Measurements from ENCODE around the gene DNAAF1.
"Not testable (repeated sequence)": the region's sequence is repeated elsewhere in the genome, so short reads cannot be mapped to it uniquely, and the experiment has no call there.

Gene DNAAF1

DNA sequence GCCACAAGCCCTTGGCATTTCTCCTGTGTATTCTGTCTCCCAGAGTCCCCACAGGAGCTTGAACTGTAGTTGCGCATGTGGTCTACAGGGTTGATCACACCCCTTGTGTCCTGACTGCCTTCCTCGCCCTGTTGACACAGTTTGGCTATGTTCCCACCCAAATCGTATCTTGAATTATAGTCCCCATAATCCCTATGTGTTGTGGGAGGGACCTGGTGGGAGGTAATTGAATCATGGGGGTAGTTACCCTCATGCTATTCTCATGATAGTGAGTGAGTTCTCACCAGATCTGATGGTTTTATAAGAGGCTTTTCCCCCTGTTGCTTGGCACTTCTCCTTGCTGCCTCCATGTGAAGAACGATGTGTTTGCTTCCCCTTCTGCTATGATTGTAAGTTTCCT lies 67.0 kb downstream of the DNAAF1 start:
- DNase-seq (ENCODE audit: low read depth) = no peak

DNA sequence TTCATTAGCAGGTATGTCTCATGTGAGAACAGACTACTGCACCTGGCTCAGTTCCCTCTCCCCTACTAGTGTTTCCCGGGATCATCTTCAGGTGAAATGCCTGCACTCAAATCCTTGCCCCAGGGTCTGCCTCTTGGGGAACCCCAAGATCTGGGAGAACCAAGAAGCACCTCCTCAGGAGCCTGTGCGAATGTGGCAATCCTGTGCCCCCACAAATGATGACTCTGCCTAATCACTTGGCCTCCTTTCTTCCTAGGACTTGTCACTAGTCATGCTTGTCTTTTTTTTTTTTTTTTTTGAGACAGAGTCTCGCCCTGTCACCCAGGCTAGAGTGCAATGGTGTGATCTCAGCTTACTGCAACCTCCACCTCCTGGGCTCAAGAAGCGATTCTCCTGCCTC lies 67.5 kb downstream of the DNAAF1 start:
- DNase-seq (ENCODE audit: low read depth) = no peak

DNA sequence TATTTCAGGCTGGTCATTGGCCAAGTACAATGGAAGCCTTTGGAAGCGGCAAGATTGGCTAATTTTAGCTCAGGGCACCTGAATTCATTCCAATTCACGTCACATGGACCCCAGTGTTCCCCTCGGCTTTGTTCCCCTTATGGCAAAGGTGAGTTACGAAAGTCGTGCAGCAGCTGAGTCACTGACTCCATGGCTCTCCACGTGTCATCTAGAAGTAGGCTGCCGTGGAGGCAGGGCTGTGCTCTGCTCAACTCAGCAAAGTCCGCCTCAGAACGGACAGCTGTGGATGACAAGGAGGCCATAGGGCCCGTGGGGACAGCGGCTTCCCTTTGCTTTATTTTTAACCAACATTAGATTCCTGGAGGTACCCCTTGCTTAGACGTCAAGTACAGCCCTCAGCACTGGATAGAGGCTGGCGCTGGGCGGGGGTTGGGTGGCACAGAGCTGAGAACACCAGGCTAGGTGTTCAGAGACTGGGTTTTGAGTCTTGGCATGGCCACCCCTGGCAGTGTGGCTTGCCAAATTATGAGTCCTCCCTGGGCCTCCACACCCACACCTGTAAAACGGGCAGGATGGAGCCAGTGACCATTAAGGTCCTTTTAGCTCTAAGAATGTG lies 69.5 kb downstream of the DNAAF1 start:
- no peak for DNase-seq (ENCODE audit: low read depth)

DNA sequence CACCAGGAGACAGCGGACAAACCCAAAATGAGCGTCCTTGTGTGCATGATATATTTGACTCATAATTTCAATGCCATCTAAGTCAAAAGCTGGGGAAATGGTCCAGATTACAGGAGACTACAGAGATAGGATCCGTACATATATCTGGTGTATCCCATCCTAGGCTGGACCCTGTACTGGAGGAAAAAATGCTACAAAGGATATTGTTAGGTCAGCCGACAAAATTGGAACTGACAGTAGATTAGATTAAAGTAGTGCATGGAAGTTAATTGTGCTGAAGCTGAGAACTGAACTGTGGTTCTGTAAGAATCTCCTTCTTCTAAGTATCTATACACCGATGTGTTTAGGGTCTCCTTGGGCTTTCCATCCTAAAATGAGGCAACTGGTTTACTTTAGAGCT lies 70.4 kb downstream of the DNAAF1 start:
- no peak for DNase-seq (ENCODE audit: low read depth)

DNA sequence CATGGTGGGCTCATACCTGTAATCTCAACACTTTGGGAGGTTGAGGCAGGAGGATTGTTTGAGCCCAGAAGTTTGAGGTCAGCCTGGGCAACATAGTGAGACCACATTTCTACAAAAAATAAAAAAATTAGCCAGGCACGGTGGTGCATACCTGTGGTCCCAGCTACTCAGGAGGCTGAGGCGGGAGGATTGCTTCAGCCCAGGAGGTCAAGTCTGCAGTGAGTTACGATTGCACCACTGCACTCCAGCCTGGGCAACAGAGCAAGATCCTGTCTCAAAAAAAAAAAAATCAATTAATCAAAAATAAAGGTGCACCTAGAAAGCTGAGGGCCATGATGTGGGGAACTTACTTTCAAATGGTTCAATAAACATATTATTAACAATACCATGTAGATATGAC lies 71.0 kb downstream of the DNAAF1 start:
- not testable (repeated sequence) for DNase-seq (ENCODE audit: low read depth)

DNA sequence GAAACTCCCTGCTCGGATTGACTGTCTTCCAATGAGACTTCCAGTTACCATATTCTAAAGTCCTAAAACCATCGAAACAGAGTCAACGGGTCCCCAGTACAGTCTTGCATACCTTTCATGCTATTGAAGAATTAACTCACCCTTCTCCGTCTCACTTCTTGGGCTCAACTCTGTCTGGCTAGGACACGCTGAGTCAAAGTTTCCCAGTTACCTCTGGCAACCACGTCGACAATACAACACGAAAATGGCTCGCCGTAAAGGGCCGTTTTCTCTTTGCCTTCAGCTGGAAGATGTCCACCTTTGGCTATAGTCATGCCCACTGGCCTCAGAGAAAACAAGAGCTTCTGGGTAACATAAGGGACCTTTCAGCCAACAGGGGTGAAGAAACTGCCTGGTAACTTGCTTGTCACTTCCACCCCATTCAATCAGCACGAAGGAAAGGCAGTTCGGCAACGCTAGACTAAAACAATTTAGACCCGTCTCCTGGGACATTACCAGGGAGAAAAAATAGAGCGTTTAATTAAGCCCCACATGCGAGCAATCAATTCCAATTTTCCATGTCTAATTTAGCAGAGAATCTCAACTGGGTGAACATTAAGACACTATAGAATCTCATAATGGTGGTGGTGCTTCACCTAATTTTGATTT lies 73.2 kb downstream of the DNAAF1 start:
- no peak for DNase-seq (ENCODE audit: low read depth)

DNA sequence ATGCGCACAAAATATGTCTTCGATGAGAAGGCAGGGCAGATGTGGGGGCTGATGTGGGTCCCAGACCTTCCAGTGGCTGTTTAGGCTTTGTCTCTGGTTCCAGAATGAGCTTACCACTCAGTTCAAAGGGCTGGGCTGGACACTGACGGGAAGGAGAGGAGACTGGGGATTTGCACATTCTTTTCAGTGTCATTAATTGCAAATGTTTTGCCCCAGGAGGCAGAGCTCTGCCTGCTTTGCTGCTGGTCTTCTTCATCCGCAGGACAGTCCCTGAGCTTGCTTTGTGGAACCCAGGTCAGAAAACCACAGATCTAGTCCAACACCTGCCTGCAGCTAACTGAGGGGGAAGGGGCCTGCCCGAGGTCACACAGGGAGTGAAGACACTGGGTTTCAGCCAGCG lies 73.8 kb downstream of the DNAAF1 start:
- no peak for DNase-seq (ENCODE audit: low read depth)

DNA sequence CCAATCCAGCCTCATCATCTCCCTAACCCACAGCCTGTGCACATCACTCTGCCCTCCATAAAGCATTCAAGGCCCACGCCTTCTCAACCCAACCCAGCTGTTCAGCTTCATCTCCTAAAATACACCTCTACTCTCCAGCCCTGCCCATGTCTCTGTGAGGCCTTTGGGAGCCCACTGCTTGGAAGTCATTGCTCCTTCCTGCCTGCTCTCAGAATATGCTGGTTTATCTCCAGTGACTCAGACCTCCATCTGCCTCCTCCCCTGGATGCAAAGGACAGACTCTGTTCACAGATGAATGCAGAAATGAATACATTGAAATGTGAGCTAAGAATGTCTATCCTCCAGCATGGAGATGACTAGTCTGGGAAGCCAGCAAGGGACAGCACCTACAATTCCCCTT lies 75.7 kb downstream of the DNAAF1 start:
- no peak for DNase-seq (ENCODE audit: low read depth)

DNA sequence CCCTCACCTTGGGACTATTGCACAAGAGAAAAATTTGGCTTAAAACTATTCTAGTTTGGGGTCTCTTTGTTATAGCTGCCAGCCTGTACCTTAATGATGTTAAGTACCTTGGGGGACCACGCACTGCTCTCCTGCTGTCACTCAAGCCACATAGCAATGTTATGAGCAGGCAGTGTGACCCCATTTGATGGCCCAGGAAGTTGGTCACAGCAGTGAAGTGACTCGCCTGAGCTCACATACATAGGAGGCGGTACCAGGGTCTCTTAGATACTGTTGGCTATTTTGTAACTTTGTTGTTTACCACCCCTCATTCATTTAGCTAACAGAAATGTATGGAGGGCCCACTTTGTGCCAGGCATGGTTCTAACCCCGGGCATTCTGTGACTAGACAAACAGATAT lies 78.3 kb downstream of the DNAAF1 start:
- no peak for DNase-seq (ENCODE audit: low read depth)

DNA sequence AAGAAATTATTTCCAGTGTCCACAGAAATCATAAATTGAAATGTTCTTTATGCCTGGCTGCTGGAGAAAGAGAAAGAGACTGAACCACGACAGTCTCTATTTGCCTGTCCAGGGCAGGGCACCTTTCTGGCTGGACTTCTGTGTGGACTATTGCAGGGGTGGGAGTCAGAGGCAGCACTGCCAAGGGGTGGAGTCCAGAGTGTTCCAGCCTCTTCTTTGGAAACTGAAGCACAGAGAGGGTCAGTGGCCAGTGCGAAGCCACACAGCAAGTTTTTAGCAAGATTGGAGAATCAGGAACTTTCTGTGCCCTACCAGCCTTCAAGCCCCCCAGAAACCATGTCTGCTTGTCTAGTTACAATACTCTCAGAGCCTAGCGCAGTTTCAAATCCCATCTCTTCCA lies 79.4 kb downstream of the DNAAF1 start:
- DNase-seq (ENCODE audit: low read depth) = no peak

DNA sequence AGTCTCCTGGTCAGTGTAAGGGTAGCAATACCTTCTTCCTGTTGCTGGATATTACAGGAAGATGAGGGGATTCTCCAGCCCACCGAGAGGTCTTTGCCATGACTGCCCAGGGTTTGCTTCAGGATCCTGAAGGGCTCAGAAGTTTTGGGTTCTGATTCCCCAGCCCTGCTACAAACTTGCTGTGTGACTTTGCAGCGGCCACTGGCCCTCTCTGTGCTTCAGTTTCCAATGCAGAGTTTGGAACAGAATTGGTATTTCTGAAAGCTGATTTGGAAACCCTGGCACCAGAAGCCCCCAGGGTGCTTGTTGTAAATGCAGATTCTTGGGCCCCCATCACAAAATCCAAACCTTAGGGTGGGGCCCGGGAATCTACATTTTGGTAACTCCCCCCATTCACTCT lies 80.0 kb downstream of the DNAAF1 start:
- no peak for DNase-seq (ENCODE audit: low read depth)

DNA sequence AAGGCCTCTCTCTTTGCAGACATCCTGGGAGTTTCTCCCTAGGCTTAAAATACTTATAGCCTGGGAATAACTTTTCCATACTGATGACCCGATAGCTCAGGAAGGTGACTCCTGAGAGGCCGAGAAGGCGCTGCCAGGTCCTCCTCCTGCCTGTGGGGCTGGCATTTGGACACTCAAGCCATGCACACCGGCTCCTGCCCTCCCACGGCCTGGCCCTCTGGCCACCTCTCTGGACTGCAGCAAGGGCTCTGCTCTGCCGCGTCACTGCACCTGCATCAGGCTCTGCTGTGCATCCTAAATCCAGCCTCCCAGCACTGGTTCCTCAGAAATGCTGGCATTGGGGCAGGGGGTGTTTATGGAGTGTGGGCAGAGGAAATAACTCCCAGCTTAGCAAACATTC lies 80.5 kb downstream of the DNAAF1 start:
- no peak for DNase-seq (ENCODE audit: low read depth)

DNA sequence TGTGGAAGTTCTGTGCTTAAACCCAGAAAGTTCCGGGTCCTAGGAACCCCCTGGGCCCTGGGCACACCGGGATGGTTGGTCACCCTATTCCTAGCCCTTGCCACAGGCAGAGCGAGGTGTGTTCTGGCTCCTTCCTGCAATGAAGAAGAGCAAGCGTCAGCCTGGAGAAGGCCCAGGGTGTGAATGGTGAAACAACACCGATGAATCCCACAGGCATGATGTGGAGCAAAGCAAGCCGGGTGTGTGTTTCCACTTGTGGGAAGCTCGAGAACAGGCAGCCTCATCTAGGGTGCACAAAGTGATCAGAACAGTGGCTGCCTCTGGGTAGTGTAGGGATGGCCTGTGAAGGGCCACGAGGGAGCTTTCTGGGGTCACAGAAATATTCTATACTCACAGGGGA lies 80.9 kb downstream of the DNAAF1 start:
- DNase-seq (ENCODE audit: low read depth) = no peak

All from activated T-helper 1 cell treated with Interleukin-2 at 50 U/mL for 16 hours (primary cell).